GM12875 (cell line): ENCODE results near the gene TIGD1.

Source experiments
- H3K4me3 ChIP-seq: one replicate; pipeline ENCODE4 v1.5.1; 2011; ENCODE audit warnings: low read depth, low read length, control low read depth
- TF ChIP-seq, protein P1 (sequence below): IDR thresholded peaks from 2 replicates; pipeline ENCODE4 v1.5.1; 2011; ENCODE audit warnings: low read depth, mild to moderate bottlenecking, control low read depth, inconsistent platforms, low read length, moderate library complexity, borderline replicate concordance; ENCODE audit not compliant: insufficient read depth

Gene TIGD1

GRCh38 chr2:232588031-232588430 is 37.7 kb upstream of the TIGD1 start:
- TF ChIP-seq, protein P1, sequence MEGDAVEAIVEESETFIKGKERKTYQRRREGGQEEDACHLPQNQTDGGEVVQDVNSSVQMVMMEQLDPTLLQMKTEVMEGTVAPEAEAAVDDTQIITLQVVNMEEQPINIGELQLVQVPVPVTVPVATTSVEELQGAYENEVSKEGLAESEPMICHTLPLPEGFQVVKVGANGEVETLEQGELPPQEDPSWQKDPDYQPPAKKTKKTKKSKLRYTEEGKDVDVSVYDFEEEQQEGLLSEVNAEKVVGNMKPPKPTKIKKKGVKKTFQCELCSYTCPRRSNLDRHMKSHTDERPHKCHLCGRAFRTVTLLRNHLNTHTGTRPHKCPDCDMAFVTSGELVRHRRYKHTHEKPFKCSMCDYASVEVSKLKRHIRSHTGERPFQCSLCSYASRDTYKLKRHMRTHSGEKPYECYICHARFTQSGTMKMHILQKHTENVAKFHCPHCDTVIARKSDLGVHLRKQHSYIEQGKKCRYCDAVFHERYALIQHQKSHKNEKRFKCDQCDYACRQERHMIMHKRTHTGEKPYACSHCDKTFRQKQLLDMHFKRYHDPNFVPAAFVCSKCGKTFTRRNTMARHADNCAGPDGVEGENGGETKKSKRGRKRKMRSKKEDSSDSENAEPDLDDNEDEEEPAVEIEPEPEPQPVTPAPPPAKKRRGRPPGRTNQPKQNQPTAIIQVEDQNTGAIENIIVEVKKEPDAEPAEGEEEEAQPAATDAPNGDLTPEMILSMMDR, result no peak
- H3K4me3 ChIP-seq, result no peak overlapping the region

GRCh38 chr2:232587512-232587911 is 37.2 kb upstream of the TIGD1 start:
- TF ChIP-seq, protein P1, result no peak
- no peak overlapping the region for H3K4me3 ChIP-seq

DNA sequence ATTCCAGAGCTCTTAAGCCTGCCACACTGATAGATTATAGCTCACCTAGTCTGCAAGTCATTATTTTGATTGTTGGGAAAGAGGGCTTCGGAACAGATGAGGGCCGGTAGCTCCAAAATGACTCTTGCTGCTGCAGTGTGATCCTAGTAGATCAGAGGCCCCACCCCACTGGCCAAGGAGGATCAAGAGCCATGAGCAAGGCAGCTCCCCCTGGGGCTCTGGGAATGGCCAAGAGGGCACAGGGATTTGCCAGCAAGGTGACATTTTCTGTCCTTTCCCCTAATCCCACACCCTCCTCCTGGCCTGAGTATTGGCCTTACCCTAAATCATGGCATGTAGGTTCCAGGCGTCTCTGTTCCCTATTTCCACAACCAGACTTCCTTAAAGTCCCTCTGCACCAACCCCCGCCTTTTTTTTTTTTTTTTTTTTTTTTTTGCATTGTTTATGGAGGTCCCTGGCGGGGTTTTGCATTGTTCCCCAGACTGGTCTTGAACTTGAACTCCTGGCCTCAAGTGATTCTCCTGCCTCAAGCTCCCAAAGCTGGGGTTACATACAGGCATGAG is 36.7 kb upstream of the TIGD1 start:
- no peak overlapping the region for H3K4me3 ChIP-seq
- TF ChIP-seq, protein P1, result no peak

DNA sequence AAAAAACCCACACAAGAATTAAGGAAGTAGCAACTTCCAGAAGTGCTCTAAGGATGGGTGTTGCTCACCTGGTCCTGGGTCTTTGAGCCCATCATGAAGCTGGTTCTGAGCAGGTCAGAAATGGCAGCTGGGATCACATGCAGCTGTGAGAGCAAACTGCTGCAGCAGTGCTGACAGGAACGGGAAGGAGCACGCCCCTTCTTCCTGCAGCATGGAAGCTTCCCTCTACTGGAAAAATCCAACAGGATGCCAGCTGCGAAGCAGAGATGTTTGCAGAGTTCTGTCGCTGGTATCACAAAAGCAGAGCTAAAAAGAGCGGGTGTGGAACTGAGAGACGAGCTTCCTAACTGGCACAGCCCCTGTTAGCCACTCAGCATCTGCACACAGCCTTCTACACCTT is 33.9 kb upstream of the TIGD1 start:
- H3K4me3 ChIP-seq, result no peak overlapping the region
- TF ChIP-seq, protein P1, result no peak

- no peak overlapping the region for H3K4me3 ChIP-seq
- TF ChIP-seq, protein P1, result no peak
Observed at GRCh38 chr2:232581725-232582124, 31.4 kb upstream of the TIGD1 start.

DNA sequence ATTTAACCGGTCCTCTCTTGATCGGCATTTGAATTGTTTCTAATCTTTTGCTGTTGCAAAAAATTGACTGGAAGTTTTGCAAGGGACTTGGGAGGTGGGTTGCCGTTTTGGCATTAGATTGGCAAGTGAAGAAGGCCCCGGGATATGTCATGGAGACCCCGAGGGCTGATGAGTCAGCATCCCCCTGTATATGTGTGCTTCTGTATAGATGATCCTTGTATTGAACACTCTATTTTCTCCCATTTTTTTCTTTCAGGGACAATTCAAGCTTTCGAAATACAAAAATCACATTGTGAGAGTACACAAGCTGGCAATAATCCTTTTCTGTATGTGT is 30.3 kb upstream of the TIGD1 start:
- TF ChIP-seq, protein P1, result no peak
- no peak overlapping the region for H3K4me3 ChIP-seq

DNA sequence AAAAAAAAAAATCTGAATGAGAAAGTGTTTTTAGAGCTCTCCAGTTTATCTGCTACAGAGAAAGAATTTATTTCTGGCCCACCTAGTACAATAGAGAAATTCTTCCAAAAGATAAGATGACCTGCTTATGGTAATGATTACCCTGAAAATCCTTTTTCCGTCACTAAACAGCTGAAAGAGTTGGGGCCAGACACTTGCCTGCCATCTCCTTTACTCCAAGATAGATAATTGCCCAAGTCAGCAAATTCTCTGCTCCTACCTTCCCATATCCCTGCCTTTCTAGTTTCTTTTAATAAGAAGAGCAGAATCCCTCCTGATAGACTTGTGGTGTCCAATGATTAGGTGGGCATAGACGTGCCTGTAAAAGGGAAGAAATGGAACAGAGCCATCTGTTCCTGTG is 28.3 kb upstream of the TIGD1 start:
- TF ChIP-seq, protein P1, result no peak
- H3K4me3 ChIP-seq, result no peak overlapping the region
